Ishikawa (cell line): Measurements from ENCODE around the gene MRPL28.

ENCODE experiments used
- CEBPB ChIP-seq: IDR thresholded peaks from 2 replicates; pipeline ENCODE4 v1.6.1; 2012
- CREB1 ChIP-seq: IDR thresholded peaks from 2 replicates; pipeline ENCODE4 v1.6.1; 2012; ENCODE audit warnings: low read depth
- EGR1 ChIP-seq: IDR thresholded peaks from 2 replicates; pipeline ENCODE4 v1.6.1; 2012
- EP300 ChIP-seq: IDR thresholded peaks from 2 replicates; pipeline ENCODE4 v1.6.1; 2012; ENCODE audit warnings: borderline replicate concordance
- FOXM1 ChIP-seq: IDR thresholded peaks from 2 replicates; pipeline ENCODE4 v1.6.1; 2012; ENCODE audit warnings: low read depth, borderline replicate concordance
- RAD21 ChIP-seq: IDR thresholded peaks from 2 replicates; pipeline ENCODE4 v1.6.1; 2012; ENCODE audit warnings: low read depth
- TAF1 ChIP-seq: IDR thresholded peaks from 2 replicates; pipeline ENCODE4 v1.6.1; 2012; ENCODE audit warnings: low read depth, mild to moderate bottlenecking
- TCF12 ChIP-seq: IDR thresholded peaks from 2 replicates; pipeline ENCODE4 v1.6.1; 2012; ENCODE audit warnings: low read depth
- YY1 ChIP-seq: IDR thresholded peaks from 2 replicates; pipeline ENCODE4 v1.6.1; 2012; ENCODE audit warnings: low read depth
- ZBTB7A ChIP-seq: IDR thresholded peaks from 2 replicates; pipeline ENCODE4 v1.6.1; 2012; ENCODE audit warnings: low read depth
- TF ChIP-seq, protein P1 (sequence below): IDR thresholded peaks from 2 replicates; pipeline ENCODE4 v1.6.1; 2012; ENCODE audit warnings: low read depth, mild to moderate bottlenecking

- TF ChIP-seq CREB1 = no peak
- no peak for TF ChIP-seq YY1
- no peak for TF ChIP-seq EP300
- TF ChIP-seq, protein P1, sequence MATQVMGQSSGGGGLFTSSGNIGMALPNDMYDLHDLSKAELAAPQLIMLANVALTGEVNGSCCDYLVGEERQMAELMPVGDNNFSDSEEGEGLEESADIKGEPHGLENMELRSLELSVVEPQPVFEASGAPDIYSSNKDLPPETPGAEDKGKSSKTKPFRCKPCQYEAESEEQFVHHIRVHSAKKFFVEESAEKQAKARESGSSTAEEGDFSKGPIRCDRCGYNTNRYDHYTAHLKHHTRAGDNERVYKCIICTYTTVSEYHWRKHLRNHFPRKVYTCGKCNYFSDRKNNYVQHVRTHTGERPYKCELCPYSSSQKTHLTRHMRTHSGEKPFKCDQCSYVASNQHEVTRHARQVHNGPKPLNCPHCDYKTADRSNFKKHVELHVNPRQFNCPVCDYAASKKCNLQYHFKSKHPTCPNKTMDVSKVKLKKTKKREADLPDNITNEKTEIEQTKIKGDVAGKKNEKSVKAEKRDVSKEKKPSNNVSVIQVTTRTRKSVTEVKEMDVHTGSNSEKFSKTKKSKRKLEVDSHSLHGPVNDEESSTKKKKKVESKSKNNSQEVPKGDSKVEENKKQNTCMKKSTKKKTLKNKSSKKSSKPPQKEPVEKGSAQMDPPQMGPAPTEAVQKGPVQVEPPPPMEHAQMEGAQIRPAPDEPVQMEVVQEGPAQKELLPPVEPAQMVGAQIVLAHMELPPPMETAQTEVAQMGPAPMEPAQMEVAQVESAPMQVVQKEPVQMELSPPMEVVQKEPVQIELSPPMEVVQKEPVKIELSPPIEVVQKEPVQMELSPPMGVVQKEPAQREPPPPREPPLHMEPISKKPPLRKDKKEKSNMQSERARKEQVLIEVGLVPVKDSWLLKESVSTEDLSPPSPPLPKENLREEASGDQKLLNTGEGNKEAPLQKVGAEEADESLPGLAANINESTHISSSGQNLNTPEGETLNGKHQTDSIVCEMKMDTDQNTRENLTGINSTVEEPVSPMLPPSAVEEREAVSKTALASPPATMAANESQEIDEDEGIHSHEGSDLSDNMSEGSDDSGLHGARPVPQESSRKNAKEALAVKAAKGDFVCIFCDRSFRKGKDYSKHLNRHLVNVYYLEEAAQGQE = no peak
- no peak for TF ChIP-seq FOXM1
- TF ChIP-seq RAD21 = no peak
- no peak for TF ChIP-seq TAF1
- TF ChIP-seq CEBPB = no peak
- TF ChIP-seq EGR1 = no peak
- TF ChIP-seq TCF12 = no peak
- TF ChIP-seq ZBTB7A = no peak
Measured at GRCh38 chr16:370979-371514, 709 bp upstream of the MRPL28 start.
